ENCODE data around the gene KNCN.

- TF ChIP-seq CTCF (IDR thresholded peaks at IDR 0.05) (no peak), POLR2A (IDR thresholded peaks at IDR 0.05) (no peak), POLR2AphosphoS5 (IDR thresholded peaks at IDR 0.05) (no peak)
Observed at GRCh38 chr1:46532095-46532494, 19.4 kb downstream of the KNCN start.

Measured in breast epithelium (tissue), 3 donors.